Upper lobe of left lung (tissue), 6 donors: ENCODE measurements around the gene LEMD1. TPM values are rescaled to one million over a fixed set of nuclear protein-coding genes. Genes with fewer than 3 reads are reported as not detected.
A peak's percentile ranks its signal among the peaks of the same experiment; 100 is the strongest.
"Not testable (repeated sequence)": the region's sequence is repeated elsewhere in the genome, so short reads cannot be mapped to it uniquely, and the experiment has no call there.

Source experiments
- ATAC-seq, 2 donors: fragments of 200-7000 bp; cut with Tn5 transposase; one replicate each; pipeline ENCODE4 v1.9.1; 2022; ENCODE audit warnings: mild to moderate bottlenecking in 2 of 2, moderate library complexity in 2 of 2; ENCODE audit not compliant: low FRiP score in 2 of 2
- DNase-seq, 2 donors: peaks; one replicate each; pipeline ENCODE4 v3.0.0-alpha.2; 2019 to 2020
- H3K27ac ChIP-seq, 4 donors: fragments of 200-600 bp; sonication (generic); one replicate each; pipeline ENCODE4 v1.5.1; 2016 to 2019
- H3K27me3 ChIP-seq, 4 donors: fragments of 200-600 bp; sonication (generic); one replicate each; pipeline ENCODE4 v1.5.1; 2017 to 2019
- H3K36me3 ChIP-seq, 4 donors: fragments of 200-600 bp; sonication (generic); one replicate each; pipeline ENCODE4 v1.5.1; 2016 to 2019
- H3K4me1 ChIP-seq, 4 donors: fragments of 200-600 bp; sonication (generic); one replicate each; pipeline ENCODE4 v1.5.1; 2018 to 2019
- H3K4me3 ChIP-seq, 4 donors: fragments of 200-600 bp; sonication (generic); one replicate each; pipeline ENCODE4 v1.5.1; 2017 to 2019; ENCODE audit warnings: mild to moderate bottlenecking in 2 of 4, moderate library complexity in 1 of 4
- H3K9me3 ChIP-seq, 4 donors: fragments of 200-600 bp; sonication (generic); one replicate each; pipeline ENCODE4 v1.5.1; 2018 to 2019
- EP300 ChIP-seq, 4 donors: sonication (generic); formaldehyde crosslinking; IDR thresholded peaks; one replicate each; pipeline ENCODE4 v1.5.1; 2017; ENCODE audit warnings: antibody characterized with exemption in 4 of 4, control low read depth in 2 of 4
- POLR2A ChIP-seq, 4 donors: fragments of 450-650 bp; IDR thresholded peaks; one replicate each; pipeline ENCODE4 v1.5.1; 2016 to 2017; ENCODE audit warnings: antibody characterized with exemption in 4 of 4, mild to moderate bottlenecking in 2 of 4
- POLR2AphosphoS5 ChIP-seq, 2 donors: sonication (generic); formaldehyde crosslinking; IDR thresholded peaks; one replicate each; pipeline ENCODE4 v1.5.1; 2017; ENCODE audit warnings: antibody characterized with exemption in 2 of 2
- WGBS, 2 donors: methylation state at CpG; one replicate each; pipeline ENCODE4 v1.1.5; 2017 to 2018; 5-methylcytosine and 5-hydroxymethylcytosine counted together
- total RNA-seq, 6 donors: library from RNA; depleted of rRNA in 4 of 6; stranded (reverse); fragments of >200 nt in 4 of 6; gene quantifications; one replicate each; pipeline versions ENCODE4 v1.1.0 to v1.2.1, GENCODE V29; 2016 to 2021
- TF ChIP-seq, protein P1 (sequence below), 6 experiments: fragments of 450-650 bp in 4 of 6; fragments of 200-600 bp in 2 of 6; sonication (generic) in 2 of 6; IDR thresholded peaks; one replicate each; pipeline ENCODE4 v1.5.1; 2016 to 2019; ENCODE audit warnings: antibody characterized with exemption in 6 of 6
- donor health status: DM: no; HTN: no; CAD: no; lungs with moderate emphysema.
- donor health status: DM: no; HTN: yes; CAD: no; lungs with severe emphysema.

The LEMD1 gene
- total RNA-seq, 6 donors from 2014 or later: 1.1 to 14.7 (median 1.7) TPM; not detected in 2

DNA sequence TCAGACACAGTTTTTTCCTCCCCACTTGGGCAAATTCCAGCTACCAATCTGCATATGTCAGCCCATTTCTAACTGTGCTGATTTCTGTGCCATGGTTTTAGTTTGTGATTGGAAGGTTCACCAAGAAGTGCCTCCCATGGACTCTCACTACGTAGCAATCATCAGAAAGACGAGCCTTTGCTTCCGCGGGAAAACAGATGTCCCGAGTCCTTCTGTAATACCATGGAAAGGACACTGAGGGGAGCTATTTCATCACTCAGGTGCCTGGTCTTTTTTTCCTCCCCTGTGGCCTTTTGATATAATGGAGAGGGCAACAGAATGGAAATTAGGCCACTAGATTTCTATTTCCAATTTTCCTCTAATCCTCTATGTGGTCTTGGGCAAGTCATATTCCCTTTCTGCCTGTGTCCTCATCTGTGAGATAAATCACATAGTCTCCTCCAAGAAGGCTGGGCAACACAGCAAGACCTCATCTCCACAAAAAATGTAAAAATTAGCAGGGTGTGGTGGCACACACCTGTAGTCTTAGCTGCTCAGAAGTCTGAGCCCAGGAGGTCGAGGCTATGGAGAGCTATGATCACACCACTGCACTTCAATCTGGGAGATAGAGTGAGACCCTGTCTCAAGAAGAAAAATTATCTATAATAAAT is 24.8 kb downstream of the LEMD1 start:
- Histone ChIP-seq H3K27me3 (no peaks in the 10 kb centered on the region), H3K4me3 (no peak overlapping the region), H3K36me3 (no peaks in the 10 kb centered on the region), H3K9me3 (no peaks in the 10 kb centered on the region), H3K27ac (no peak overlapping the region), H3K4me1 (no peaks in the 10 kb centered on the region)
- peak; percentile 45 to 72 for ATAC-seq
- 4 to 5% methylated on average over 6 of the region's 6 CpGs for WGBS, 2 donors
- no peak for DNase-seq
- no peak for TF ChIP-seq POLR2A (IDR thresholded peaks at IDR 0.05)
- no peak for TF ChIP-seq POLR2AphosphoS5 (IDR thresholded peaks at IDR 0.05)
- TF ChIP-seq, protein P1, sequence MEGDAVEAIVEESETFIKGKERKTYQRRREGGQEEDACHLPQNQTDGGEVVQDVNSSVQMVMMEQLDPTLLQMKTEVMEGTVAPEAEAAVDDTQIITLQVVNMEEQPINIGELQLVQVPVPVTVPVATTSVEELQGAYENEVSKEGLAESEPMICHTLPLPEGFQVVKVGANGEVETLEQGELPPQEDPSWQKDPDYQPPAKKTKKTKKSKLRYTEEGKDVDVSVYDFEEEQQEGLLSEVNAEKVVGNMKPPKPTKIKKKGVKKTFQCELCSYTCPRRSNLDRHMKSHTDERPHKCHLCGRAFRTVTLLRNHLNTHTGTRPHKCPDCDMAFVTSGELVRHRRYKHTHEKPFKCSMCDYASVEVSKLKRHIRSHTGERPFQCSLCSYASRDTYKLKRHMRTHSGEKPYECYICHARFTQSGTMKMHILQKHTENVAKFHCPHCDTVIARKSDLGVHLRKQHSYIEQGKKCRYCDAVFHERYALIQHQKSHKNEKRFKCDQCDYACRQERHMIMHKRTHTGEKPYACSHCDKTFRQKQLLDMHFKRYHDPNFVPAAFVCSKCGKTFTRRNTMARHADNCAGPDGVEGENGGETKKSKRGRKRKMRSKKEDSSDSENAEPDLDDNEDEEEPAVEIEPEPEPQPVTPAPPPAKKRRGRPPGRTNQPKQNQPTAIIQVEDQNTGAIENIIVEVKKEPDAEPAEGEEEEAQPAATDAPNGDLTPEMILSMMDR (IDR thresholded peaks at IDR 0.05): peak; percentile 20 to 74 (median 62)
- no peak for TF ChIP-seq EP300 (IDR thresholded peaks at IDR 0.05)

DNA sequence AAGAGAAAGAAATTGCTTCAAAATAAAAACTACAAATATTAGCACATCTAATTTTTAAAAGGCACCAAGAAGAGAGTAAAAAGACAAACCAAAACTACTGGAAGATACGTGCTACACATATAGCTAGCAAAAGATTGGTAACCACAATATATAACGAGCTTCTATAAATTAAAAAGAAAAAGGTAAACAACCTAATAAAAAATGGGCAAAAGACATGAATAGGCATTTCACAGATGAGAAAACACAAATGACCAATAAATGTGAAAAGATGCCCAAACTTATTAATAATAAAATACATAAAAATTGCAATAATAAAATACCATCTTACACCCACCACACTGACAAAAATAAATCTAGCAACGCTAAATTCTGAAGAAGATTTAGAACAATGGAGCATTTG is 26.2 kb downstream of the LEMD1 start:
- no peak for DNase-seq
- Histone ChIP-seq H3K36me3 (no peaks in the 10 kb centered on the region), H3K9me3 (no peaks in the 10 kb centered on the region), H3K27ac (no peak overlapping the region), H3K27me3 (no peaks in the 10 kb centered on the region), H3K4me1 (no peaks in the 10 kb centered on the region), H3K4me3 (no peak overlapping the region)
- ATAC-seq: no peak
- TF ChIP-seq EP300 (IDR thresholded peaks at IDR 0.05): no peak
- no peak for TF ChIP-seq POLR2A (IDR thresholded peaks at IDR 0.05)
- no peak for TF ChIP-seq POLR2AphosphoS5 (IDR thresholded peaks at IDR 0.05)
- TF ChIP-seq, protein P1 (IDR thresholded peaks at IDR 0.05): no peak
- 76 to 82% methylated on average over 3 of the region's 3 CpGs for WGBS, 2 donors

DNA sequence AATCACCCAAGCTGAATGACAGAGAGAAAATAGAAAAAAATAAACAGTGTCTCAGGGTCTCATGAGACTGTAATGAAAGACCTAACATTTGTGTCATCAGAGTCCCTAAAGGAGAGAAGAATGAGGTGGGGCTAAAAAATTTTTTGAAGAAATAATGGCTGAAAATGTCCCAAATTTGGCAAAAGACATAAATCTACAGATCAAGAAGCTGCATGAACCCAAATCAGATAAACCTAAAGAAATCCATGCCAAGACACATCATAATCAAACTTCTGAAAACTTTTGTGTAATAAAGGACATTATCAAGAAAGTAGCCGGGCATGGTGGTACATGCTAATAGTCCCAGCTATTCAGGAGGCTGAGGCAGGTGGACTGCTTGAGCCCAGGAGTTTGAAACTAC is 29.2 kb downstream of the LEMD1 start:
- ATAC-seq (no peak), DNase-seq (no peak)
- H3K36me3 ChIP-seq: no peaks in the 10 kb centered on the region
- TF ChIP-seq, protein P1 (IDR thresholded peaks at IDR 0.05): no peak
- TF ChIP-seq POLR2A (IDR thresholded peaks at IDR 0.05) (no peak), POLR2AphosphoS5 (IDR thresholded peaks at IDR 0.05) (no peak), EP300 (IDR thresholded peaks at IDR 0.05) (no peak)
- no peak overlapping the region for H3K4me3 ChIP-seq
- no peak overlapping the region for H3K27ac ChIP-seq
- WGBS, 2 donors: 66 to 74% methylated on average over 1 of the region's 1 CpG
- no peaks in the 10 kb centered on the region for H3K27me3 ChIP-seq
- H3K9me3 ChIP-seq: no peaks in the 10 kb centered on the region
- no peaks in the 10 kb centered on the region for H3K4me1 ChIP-seq

DNA sequence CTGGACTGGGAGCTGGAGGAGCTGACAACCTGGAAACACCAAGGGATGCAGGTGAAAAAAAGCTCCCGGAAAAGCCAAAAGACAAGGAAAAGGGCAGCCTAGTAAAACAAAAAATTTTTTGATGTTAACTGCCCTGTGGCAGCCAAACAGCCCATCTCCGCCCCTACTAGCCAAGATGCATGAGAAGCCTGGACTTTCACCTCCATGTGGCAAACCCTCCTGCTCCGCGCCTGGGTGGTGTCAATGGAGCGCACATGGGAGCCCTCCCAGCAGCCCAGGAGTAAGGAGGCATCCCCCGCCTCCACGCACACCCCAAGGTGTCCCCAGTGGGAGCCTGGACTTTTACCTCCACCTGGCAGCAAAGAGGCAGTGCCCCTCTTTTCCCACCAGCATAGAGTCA is 30.5 kb downstream of the LEMD1 start:
- Histone ChIP-seq H3K4me1 (no peaks in the 10 kb centered on the region), H3K27ac (no peak overlapping the region), H3K36me3 (no peaks in the 10 kb centered on the region), H3K27me3 (no peaks in the 10 kb centered on the region), H3K9me3 (no peaks in the 10 kb centered on the region), H3K4me3 (no peak overlapping the region)
- DNase-seq (peak in 1 of 2 donors; percentile 22), ATAC-seq (no peak)
- TF ChIP-seq EP300 (IDR thresholded peaks at IDR 0.05): no peak
- TF ChIP-seq POLR2A (IDR thresholded peaks at IDR 0.05): no peak
- TF ChIP-seq, protein P1 (IDR thresholded peaks at IDR 0.05): no peak
- no peak for TF ChIP-seq POLR2AphosphoS5 (IDR thresholded peaks at IDR 0.05)
- WGBS, 2 donors: 89 to 94% methylated on average over 7 of the region's 7 CpGs

DNA sequence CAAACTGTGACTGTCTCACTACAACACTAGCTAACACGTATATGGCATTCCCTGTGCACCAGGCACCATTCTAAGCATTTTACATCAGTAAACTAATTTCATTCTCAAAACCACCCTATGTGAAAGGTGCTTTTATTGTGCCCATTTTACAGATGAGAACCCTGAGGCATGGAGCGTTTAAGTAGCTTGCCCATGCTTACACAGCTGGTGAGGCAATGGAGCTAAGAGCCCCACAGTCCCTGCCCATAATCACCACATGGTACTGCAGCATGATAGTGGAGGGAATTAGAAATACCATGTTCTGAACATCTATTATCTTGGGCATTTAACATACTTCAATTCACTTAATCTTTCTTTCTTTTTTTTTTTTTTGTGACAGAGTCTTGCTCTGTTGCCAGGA is 34.0 kb downstream of the LEMD1 start:
- Histone ChIP-seq H3K27me3 (no peaks in the 10 kb centered on the region), H3K27ac (no peak overlapping the region), H3K4me1 (peaks cover 0 to 3% (median 0%) of the 10 kb centered on the region in 4 donors), H3K9me3 (no peaks in the 10 kb centered on the region), H3K4me3 (no peak overlapping the region), H3K36me3 (no peaks in the 10 kb centered on the region)
- TF ChIP-seq POLR2AphosphoS5 (IDR thresholded peaks at IDR 0.05) (no peak), EP300 (IDR thresholded peaks at IDR 0.05) (no peak), POLR2A (IDR thresholded peaks at IDR 0.05) (no peak)
- TF ChIP-seq, protein P1 (IDR thresholded peaks at IDR 0.05): no peak
- ATAC-seq (no peak), DNase-seq (no peak)
- 98% methylated on average over 2 of the region's 2 CpGs for WGBS, 2 donors

DNA sequence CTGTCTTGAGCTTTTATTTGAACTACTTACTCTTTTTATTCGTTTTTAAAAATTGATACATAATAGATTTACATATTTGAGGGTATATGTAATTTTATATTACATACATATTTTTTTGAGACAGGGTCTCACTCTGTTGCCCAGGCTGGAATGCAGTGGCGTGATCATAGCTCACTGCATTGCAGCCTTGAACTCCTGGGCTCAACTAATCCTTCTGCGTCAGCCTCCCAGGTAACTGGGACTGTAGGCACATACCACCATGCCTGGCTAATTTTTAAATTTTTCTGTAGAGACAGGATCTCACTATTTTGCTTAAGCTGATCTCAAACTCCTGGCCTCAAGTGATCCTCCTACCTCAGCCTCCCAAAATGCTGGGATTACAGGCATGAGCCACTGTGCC is 38.9 kb downstream of the LEMD1 start:
- not testable (repeated sequence) for H3K9me3 ChIP-seq, ATAC-seq, DNase-seq, H3K36me3 ChIP-seq, H3K27me3 ChIP-seq, H3K4me3 ChIP-seq
- peak overlapping the region in 1 of 4 donors; percentile 52 for H3K27ac ChIP-seq
- H3K4me1 ChIP-seq: peaks cover 0 to 11% (median 0%) of the 10 kb centered on the region in 4 donors
- 75% methylated on average over 3 of the region's 3 CpGs for WGBS, 2 donors
